ENCODE data around the gene HCN1.

HCN1 gene

GRCh38 chr5:45262061-45262590 is 434.1 kb downstream of the HCN1 start:
- Histone ChIP-seq H3K4me3 (ENCODE audit: low read depth in 1 of 2, low read length in 1 of 2) (no peak overlapping the region), H3K27ac (no peak overlapping the region), H3K27me3 (no peaks in the 10 kb centered on the region), H3K36me3 (no peaks in the 10 kb centered on the region), H3K9me3 (no peaks in the 10 kb centered on the region), H3K4me1 (ENCODE audit: control insufficient read depth in 1 of 2, insufficient read depth in 1 of 2, low read depth in 1 of 2, low read length in 1 of 2) (no peaks in the 10 kb centered on the region)
- TF ChIP-seq, protein P1, sequence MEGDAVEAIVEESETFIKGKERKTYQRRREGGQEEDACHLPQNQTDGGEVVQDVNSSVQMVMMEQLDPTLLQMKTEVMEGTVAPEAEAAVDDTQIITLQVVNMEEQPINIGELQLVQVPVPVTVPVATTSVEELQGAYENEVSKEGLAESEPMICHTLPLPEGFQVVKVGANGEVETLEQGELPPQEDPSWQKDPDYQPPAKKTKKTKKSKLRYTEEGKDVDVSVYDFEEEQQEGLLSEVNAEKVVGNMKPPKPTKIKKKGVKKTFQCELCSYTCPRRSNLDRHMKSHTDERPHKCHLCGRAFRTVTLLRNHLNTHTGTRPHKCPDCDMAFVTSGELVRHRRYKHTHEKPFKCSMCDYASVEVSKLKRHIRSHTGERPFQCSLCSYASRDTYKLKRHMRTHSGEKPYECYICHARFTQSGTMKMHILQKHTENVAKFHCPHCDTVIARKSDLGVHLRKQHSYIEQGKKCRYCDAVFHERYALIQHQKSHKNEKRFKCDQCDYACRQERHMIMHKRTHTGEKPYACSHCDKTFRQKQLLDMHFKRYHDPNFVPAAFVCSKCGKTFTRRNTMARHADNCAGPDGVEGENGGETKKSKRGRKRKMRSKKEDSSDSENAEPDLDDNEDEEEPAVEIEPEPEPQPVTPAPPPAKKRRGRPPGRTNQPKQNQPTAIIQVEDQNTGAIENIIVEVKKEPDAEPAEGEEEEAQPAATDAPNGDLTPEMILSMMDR (IDR thresholded peaks at IDR 0.05), result no peak

GRCh38 chr5:45261125-45261524 is 435.1 kb downstream of the HCN1 start:
- TF ChIP-seq, protein P1 (IDR thresholded peaks at IDR 0.05), result no peak
- H3K9me3 ChIP-seq, result no peaks in the 10 kb centered on the region
- no peak overlapping the region for H3K4me3 ChIP-seq (ENCODE audit: low read depth in 1 of 2, low read length in 1 of 2)
- H3K36me3 ChIP-seq, result no peaks in the 10 kb centered on the region
- no peak overlapping the region for H3K27ac ChIP-seq
- H3K27me3 ChIP-seq, result no peaks in the 10 kb centered on the region
- H3K4me1 ChIP-seq (ENCODE audit: control insufficient read depth in 1 of 2, insufficient read depth in 1 of 2, low read depth in 1 of 2, low read length in 1 of 2), result no peaks in the 10 kb centered on the region

DNA sequence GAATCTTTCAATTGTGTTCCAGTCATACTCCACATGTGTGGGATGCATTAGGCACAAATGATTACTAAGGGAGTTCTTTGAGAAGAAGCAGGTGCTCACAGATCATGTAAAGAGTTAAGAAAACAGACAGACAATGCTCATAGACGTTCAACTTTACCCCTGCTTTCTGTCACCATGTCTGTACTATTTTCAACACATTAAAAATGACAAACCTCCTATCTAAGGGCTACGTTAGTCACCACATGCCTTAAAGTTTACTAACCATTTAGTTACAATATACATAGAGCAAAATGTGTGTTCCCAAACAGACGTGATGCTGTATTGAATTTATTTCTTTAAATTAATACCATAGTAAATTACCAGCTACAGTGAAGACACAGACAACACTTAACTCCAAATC is 435.9 kb downstream of the HCN1 start:
- TF ChIP-seq, protein P1 (IDR thresholded peaks at IDR 0.05), result no peak
- Histone ChIP-seq H3K27me3 (no peaks in the 10 kb centered on the region), H3K36me3 (no peaks in the 10 kb centered on the region), H3K27ac (no peak overlapping the region), H3K9me3 (no peaks in the 10 kb centered on the region), H3K4me1 (ENCODE audit: control insufficient read depth in 1 of 2, insufficient read depth in 1 of 2, low read depth in 1 of 2, low read length in 1 of 2) (no peaks in the 10 kb centered on the region), H3K4me3 (ENCODE audit: low read depth in 1 of 2, low read length in 1 of 2) (no peak overlapping the region)

DNA sequence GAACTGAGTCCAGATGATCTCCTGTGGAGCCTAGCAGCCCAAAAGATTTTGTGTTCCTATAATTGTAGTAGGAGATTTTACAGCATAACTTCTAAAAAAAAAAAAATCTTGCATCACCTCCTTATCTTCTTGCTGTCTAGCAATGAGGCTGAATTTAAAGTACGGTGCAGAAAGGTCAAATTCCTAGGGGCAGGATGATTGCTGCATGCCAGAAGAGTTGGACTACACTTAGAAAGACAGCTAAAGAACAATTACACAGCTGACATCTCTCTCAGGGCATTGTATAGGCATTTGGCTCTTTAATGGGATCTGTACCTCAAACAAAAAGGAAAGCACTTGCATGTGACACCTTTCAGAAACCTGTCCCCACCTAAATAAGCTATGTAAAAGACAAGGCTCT is 443.2 kb downstream of the HCN1 start:
- no peaks in the 10 kb centered on the region for H3K4me1 ChIP-seq (ENCODE audit: control insufficient read depth in 1 of 2, insufficient read depth in 1 of 2, low read depth in 1 of 2, low read length in 1 of 2)
- H3K36me3 ChIP-seq, result no peaks in the 10 kb centered on the region
- TF ChIP-seq, protein P1 (IDR thresholded peaks at IDR 0.05), result no peak
- H3K27ac ChIP-seq, result no peak overlapping the region
- H3K9me3 ChIP-seq, result no peaks in the 10 kb centered on the region
- H3K4me3 ChIP-seq (ENCODE audit: low read depth in 1 of 2, low read length in 1 of 2), result no peak overlapping the region
- no peaks in the 10 kb centered on the region for H3K27me3 ChIP-seq

- Histone ChIP-seq H3K36me3 (no peaks in the 10 kb centered on the region), H3K9me3 (no peaks in the 10 kb centered on the region), H3K4me3 (ENCODE audit: low read depth in 1 of 2, low read length in 1 of 2) (no peak overlapping the region), H3K27me3 (no peaks in the 10 kb centered on the region), H3K4me1 (ENCODE audit: control insufficient read depth in 1 of 2, insufficient read depth in 1 of 2, low read depth in 1 of 2, low read length in 1 of 2) (no peaks in the 10 kb centered on the region), H3K27ac (no peak overlapping the region)
- TF ChIP-seq, protein P1 (IDR thresholded peaks at IDR 0.05), result no peak
Observed at GRCh38 chr5:45252541-45252940, 443.6 kb downstream of the HCN1 start.

DNA sequence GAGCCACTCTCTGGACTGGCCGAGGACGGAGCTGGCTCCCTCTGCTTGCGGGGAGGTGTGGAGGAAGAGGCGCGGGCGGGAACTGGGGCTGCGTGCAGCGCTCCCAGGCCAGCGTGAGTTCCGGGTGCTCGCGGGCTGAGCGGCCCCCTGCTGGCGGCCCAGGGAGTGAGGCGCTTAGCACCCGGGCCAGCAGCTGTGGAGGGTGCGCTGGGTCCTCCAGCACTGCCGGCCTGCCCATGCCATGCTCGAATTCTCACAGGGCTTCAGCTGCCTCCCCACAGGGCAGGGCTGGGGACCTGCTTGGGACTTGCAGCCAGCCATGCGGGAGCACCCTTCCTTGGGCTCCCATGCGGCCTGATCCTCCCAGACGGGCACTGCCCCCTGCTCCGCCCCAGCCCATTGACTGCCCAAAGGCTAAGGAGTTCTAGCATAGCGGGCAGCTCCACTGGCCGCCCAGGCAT is 470.6 kb downstream of the HCN1 start:
- TF ChIP-seq, protein P1 (IDR thresholded peaks at IDR 0.05), result no peak
- Histone ChIP-seq H3K4me1 (ENCODE audit: control insufficient read depth in 1 of 2, insufficient read depth in 1 of 2, low read depth in 1 of 2, low read length in 1 of 2) (no peaks in the 10 kb centered on the region), H3K4me3 (ENCODE audit: low read depth in 1 of 2, low read length in 1 of 2) (no peak overlapping the region), H3K27me3 (no peaks in the 10 kb centered on the region), H3K27ac (no peak overlapping the region), H3K9me3 (no peaks in the 10 kb centered on the region), H3K36me3 (no peaks in the 10 kb centered on the region)
